GM18867 (cell line): ENCODE data around the gene BTN1A1.

Experiments
- ATAC-seq: cut with Tn5 transposase; IDR thresholded peaks from one replicate; pipeline ENCODE4 v1.9.1; 2021; ENCODE audit warnings: mild to moderate bottlenecking, moderate library complexity; ENCODE audit not compliant: unreplicated experiment

The BTN1A1 gene

GRCh38 chr6:26475823-26476729 lies 24.0 kb upstream of the BTN1A1 start:
- ATAC-seq = no peak

DNA sequence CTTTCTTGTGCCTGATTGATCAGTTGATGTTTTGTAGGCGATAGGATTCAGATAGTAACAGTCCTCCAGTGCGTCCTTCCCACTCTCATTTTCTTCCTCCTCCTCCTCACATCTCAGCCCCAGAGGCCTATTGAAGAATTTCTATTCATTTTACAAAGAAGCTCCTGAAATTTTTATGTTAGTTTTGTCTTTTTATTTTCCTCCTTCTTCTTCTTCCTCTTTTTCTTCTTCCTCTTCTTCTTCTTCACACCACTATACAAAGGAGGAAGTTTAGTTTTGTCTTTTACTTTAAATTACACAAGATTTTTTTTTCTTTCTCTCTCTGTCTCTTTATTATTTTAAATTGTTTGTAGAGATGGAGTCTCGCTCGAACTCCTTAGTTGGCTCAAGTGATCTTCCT lies 23.2 kb upstream of the BTN1A1 start:
- no peak for ATAC-seq

DNA sequence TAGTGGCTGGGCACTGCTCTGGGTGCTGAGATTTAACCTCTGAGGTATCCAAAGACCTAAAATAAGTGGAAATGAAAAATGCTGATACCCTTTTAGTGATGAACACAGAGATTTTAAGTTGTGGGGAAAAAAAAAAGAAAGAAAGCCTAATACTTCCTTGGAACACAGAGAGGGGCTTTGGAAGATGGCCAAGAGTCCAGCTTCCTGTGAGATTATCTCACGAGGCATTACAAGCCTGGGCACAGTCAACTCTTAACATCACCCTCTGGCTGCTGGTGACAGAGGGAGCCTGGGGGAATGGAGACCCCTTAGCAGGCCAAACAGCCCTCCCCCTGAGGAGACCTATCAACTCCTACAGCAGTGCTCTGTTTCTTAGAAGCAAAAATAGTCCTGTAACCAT lies 22.7 kb upstream of the BTN1A1 start:
- no peak for ATAC-seq

DNA sequence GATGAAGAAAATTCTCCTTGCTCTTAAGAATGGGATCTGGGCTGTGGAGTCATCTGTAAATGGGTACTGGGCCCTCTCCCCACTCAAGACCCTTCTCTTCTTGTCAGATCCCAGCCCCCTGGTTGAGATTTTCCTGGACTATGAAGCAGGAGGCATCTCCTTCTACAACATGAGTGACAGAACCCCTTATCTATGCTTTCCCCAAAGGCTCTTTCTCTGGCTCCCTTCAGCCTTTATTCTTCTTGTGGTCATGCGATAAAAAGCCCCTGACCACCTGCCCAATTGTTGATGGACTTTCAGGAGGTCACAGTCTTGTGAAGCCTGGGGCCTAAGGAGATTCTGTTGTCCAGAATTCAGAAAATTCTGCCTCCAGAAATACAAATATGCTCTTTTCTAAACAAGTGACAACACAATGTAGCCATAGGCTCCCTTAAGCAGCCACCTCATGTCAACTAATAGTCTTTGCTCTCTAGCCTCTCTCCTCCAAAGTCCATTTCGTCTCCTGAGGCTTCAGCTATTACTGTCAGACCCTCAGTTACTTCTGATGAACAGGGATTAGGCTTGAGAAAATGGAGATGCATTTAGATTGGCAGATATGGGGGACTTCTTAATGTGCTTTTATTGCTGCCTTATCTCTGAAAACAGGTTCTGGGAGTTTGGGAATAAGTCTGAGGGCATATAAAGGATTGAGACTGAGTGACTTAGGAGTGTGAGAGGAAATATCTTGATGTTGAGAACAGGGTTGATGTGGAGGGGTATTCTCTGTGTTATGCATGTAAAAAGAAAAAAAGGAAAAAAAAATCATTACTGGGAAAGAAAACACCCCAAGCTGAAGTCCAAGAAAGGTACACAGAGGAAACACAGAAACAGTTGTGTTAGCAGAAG lies 21.8 kb upstream of the BTN1A1 start:
- no peak for ATAC-seq

GRCh38 chr6:26478985-26479278 lies 21.2 kb upstream of the BTN1A1 start:
- ATAC-seq = no peak

- no peak for ATAC-seq
Observed at GRCh38 chr6:26482338-26482737, 17.8 kb upstream of the BTN1A1 start.

DNA sequence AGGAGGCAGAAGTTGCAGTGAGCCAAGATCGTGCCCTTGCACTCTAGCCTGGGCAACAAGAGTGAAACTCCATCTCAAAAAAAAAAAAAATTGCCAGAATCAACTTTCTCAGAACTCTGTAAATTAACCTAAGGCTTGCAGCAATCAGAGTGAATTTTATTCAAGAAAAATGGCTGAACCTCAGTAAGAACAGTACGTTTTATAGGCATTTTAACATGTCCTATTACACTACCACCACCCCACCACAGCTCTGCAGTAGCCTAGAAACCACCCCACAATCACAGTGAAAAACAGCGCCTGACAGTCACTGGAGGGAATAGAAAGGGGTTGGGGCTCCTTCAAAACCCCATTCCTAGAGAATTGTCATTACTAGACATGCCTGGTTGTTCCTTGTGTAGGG lies 16.4 kb upstream of the BTN1A1 start:
- no peak for ATAC-seq

GRCh38 chr6:26484161-26484560 lies 15.9 kb upstream of the BTN1A1 start:
- ATAC-seq = no peak

DNA sequence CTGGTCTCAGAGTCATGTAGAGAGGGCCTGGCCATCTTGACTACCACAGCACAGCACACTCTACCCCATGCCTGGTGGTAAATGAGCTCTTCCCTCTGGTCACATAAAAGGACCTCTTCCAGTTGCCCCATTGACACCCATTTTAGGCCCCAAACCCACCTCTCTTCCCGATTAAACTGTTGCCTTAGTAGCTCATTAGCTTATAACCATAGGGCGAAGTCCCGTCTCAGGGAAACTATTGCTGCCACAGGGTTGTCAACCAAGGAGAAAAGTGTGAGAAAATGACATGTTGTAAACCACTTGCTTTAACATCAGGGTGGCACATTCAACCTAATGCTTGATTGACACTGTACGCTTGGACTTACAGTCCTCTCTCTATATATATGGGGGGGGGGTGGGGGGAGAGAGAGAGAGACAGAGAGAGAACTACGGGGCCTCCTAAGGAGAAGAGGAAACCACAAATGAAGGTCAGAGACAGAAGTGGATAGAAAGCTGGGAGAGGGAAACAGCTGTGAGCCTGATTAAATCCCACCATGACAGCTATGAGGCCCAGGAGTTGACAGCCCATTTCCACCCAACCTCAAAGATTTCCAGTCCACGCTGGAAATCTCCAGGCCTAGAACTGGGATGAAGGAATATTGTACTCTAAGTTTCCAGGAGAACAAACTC lies 14.9 kb upstream of the BTN1A1 start:
- ATAC-seq = no peak

DNA sequence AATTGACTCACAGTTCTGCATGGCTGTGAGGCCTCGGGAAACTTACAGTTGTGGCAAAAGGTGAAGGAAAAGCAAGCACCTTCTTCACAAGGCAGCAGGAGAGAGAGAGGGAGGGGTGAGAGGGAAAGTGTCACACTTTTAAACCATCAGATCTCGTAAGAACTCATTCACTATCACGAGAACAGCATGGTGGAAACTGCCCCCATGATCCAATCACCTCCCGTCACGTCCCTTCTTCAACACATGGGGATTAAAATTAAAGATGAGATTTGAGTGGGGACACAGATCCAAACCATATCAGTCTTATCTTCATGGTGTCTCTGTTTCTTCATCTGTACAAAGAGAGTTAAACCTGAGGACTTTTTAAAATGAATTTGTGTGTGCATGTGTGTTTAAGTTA lies 13.7 kb upstream of the BTN1A1 start:
- ATAC-seq = no peak

DNA sequence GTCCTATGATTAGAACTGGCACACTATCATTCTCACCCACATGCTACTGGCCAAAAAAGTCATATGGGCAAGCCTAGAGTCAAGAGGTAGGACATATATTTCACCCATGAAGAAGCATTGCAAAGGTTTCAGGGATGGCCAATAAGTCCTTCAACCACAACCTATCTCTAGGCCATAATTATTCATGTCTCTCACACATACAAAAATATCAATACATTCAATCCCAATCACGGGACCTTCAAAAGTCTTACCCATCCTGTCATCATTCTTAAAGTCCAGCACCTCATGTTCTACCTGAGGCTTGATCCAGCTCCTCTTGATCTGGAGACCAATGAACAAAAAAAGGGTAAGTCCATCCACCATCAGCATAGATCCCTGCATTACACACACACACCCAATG lies 12.6 kb upstream of the BTN1A1 start:
- no peak for ATAC-seq

- no peak for ATAC-seq
Observed at GRCh38 chr6:26489996-26490964, 9.8 kb upstream of the BTN1A1 start.

GRCh38 chr6:26491604-26492003 lies 8.5 kb upstream of the BTN1A1 start:
- ATAC-seq = no peak

DNA sequence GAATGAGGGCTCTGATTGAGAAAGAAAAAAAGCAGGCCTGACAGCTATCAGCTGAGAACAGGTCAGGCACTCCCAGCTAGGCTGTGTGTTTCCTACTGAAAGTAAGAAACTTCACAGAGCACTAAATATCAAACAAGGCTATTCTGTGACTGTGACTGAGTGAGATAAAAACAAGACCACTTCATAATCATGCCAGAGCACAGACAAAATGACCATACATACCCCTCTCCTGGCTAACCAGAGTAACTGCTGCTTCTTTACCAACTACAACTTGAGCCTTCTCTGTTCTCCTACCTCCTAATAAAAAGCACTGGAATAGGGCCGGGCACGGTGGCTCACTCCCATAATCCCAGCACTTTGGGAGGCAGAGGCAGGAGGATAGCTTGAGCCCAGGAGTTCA lies 6.8 kb upstream of the BTN1A1 start:
- ATAC-seq = no peak

DNA sequence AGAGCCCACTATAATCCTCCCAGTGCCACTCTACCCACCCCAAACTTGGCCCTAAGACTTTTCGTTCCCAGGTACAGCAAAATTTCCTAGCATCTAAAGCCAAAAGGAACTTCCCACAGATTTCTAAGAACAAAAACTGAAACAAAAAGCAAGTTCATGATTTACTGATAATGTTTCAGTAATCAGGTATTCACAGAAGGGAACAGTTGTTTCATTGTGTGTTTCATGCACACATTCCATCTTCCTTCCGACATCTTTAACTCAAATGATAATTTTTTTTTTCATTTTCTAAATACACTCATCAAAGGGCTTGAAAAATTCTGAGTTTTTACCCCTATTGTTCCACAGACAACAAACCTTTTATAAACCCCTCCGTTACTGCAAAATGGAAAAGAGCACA lies 6.0 kb upstream of the BTN1A1 start:
- no peak for ATAC-seq

- no peak for ATAC-seq
Observed at GRCh38 chr6:26495281-26495680, 4.8 kb upstream of the BTN1A1 start.

- no peak for ATAC-seq
Observed at GRCh38 chr6:26497610-26498009, 2.5 kb upstream of the BTN1A1 start.

DNA sequence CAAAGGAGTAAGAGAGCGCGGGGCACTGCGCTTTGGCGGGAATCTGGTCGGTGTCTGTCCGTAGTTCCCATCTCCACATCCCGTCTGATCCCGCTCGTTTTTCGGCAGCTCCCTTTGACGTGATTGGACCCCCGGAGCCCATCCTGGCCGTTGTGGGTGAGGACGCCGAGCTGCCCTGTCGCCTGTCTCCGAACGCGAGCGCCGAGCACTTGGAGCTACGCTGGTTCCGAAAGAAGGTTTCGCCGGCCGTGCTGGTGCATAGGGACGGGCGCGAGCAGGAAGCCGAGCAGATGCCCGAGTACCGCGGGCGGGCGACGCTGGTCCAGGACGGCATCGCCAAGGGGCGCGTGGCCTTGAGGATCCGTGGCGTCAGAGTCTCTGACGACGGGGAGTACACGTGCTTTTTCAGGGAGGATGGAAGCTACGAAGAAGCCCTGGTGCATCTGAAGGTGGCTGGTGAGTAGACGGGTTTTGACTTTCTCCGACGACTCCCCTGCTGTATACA lies 1.4 kb downstream of the BTN1A1 start:
- no peak for ATAC-seq

DNA sequence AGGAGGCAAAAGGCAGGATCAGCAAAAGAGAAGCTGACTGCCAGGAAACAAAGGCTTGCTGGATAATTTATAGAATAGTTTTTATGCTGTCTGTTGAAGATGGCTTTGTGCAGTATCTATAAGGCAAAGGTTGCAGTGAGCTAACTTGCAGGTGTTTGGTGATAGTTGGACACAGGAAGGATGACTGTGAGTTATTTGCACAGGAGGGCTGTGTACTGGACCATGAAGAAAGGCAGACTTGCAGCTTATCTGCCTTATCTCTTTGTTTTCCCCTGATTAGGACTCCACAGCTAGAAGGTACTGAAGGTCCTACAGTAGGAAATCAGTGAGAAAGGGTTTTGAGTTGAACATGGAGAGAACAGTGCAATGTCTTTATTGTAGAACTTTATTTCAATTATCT lies 2.1 kb downstream of the BTN1A1 start:
- ATAC-seq = no peak

GRCh38 chr6:26502626-26503025 lies 2.5 kb downstream of the BTN1A1 start:
- ATAC-seq = no peak
